HepG2 (cell line): ENCODE measurements around the gene TIMM13. TPM values are rescaled to one million over a fixed set of nuclear protein-coding genes. Genes with fewer than 3 reads are reported as not detected.

Experiments used
- ATAC-seq: fragments of 200-7000 bp; cut with Tn5 transposase; 3 replicates; pipeline ENCODE4 v1.9.1; 2020; ENCODE audit warnings: mild to moderate bottlenecking, moderate library complexity
- BruUV-seq: library from RNA; stranded (reverse); fragments of 400-500 nt; replicated peaks from 2 replicates; lab custom pipeline; 2021; lab: Mats Ljungman, UMichigan
- CTCF ChIA-PET: fragments of 300-600 bp; formaldehyde crosslinking; extraction: SDS; loops from one replicate; lab custom pipeline; 2021; ENCODE audit warnings: low total read pairs, inconsistent platforms, low intra/inter-chr PET ratio; lab: Yijun Ruan, JAX
- POLR2A ChIA-PET: fragments of 350-600 bp; sonication (Branson Sonifier 250); formaldehyde crosslinking; loops from one replicate; lab custom pipeline; 2020; ENCODE audit warnings: antibody characterized with exemption, inconsistent platforms; lab: Yijun Ruan, JAX
- DNase-seq: peaks from one replicate; pipeline ENCODE4 v3.0.0-alpha.2; 2015; ENCODE audit warnings: low spot score
- FAIRE-seq: peaks from 3 replicates; lab custom pipeline; 2011; peaks lifted over from hg19 to GRCh38; lab: Jason Lieb, UNC
- H2AFZ ChIP-seq: one replicate; pipeline ENCODE4 v1.6.1; 2011; ENCODE audit warnings: low read length, inconsistent platforms
- H3K27ac ChIP-seq: fragments of 300-600 bp; 3 replicates; pipeline ENCODE4 v1.8.0; 2011; ENCODE audit warnings: mixed run types, mild to moderate bottlenecking, mixed read lengths, low read length, inconsistent platforms; ENCODE audit not compliant: insufficient read depth; ENCODE audit errors: extremely low read length
- H3K27me3 ChIP-seq, 2 experiments: fragments of 200-600 bp in 1 of 2; 2 replicates in 1 of 2; 3 replicates in 1 of 2; pipeline versions ENCODE4 v1.6.0 to v1.8.0; 2011; ENCODE audit warnings: low read length in 2 of 2, mild to moderate bottlenecking in 2 of 2, moderate library complexity in 2 of 2, inconsistent platforms in 1 of 2; ENCODE audit not compliant: insufficient read depth in 2 of 2, control insufficient read depth in 1 of 2
- H3K36me3 ChIP-seq, 2 experiments: fragments of 200-600 bp in 1 of 2; replicated peaks in 1 of 2; 2 replicates in 1 of 2; 3 replicates in 1 of 2; pipeline versions ENCODE4 v1.5.1 to v1.8.0; 2011; ENCODE audit warnings: low read length in 2 of 2, inconsistent platforms in 1 of 2; ENCODE audit not compliant: insufficient read depth in 2 of 2, control insufficient read depth in 1 of 2
- H3K4me1 ChIP-seq: 2 replicates; pipeline ENCODE4 v1.5.1; 2012; ENCODE audit warnings: low read length, inconsistent platforms; ENCODE audit not compliant: insufficient read depth
- H3K4me2 ChIP-seq: 2 replicates; pipeline ENCODE4 v1.6.0; 2011; ENCODE audit warnings: low read depth, low read length, inconsistent platforms
- H3K4me3 ChIP-seq, 3 experiments: fragments of 200-600 bp in 1 of 3; sonication (generic), shearing (Covaris generic) in 1 of 3; replicated peaks in 1 of 3; 2 replicates each; pipeline ENCODE4 v1.5.1; 2011 to 2016; ENCODE audit warnings: low read length in 3 of 3, inconsistent platforms in 2 of 3, low read depth in 2 of 3, mild to moderate bottlenecking in 2 of 3, control low read depth in 1 of 3, mixed read lengths in 1 of 3; ENCODE audit not compliant: insufficient read depth in 1 of 3
- H3K79me2 ChIP-seq: one replicate; pipeline ENCODE4 v1.6.1; 2011; ENCODE audit warnings: low read length, inconsistent platforms; ENCODE audit not compliant: insufficient read depth
- H3K9ac ChIP-seq: 2 replicates; pipeline ENCODE4 v1.6.0; 2011; ENCODE audit warnings: mild to moderate bottlenecking, low read depth, low read length, inconsistent platforms; ENCODE audit not compliant: insufficient read depth
- H3K9me3 ChIP-seq: 2 replicates; pipeline ENCODE4 v1.5.1; 2012; ENCODE audit warnings: mild to moderate bottlenecking, low read length
- H4K20me1 ChIP-seq: 2 replicates; pipeline ENCODE4 v1.6.0; 2011; ENCODE audit warnings: inconsistent platforms, mild to moderate bottlenecking, low read length, moderate library complexity; ENCODE audit not compliant: insufficient read depth
- AGO2 ChIP-seq: fragments of 200-400 bp; formaldehyde crosslinking; optimal IDR thresholded peaks from 2 replicates; pipeline ENCODE3; 2017; ENCODE audit warnings: mild to moderate bottlenecking, low read depth, low read length, moderate library complexity
- MAFK ChIP-seq, 2 experiments: IDR thresholded peaks in 1 of 2; conservative IDR thresholded peaks in 1 of 2; 2 replicates each; pipeline ENCODE4 v1.6.1; 2011; ENCODE audit warnings: improper control_type of control experiment in 2 of 2, low read length in 2 of 2
- ZBTB33 ChIP-seq: sonication (generic); formaldehyde crosslinking; IDR thresholded peaks from 2 replicates; pipeline ENCODE4 v1.4.0; 2020; ENCODE audit warnings: missing genetic modification reagents
- ZNF12 ChIP-seq: sonication (generic); formaldehyde crosslinking; IDR thresholded peaks from 2 replicates; pipeline ENCODE4 v1.5.0; 2020; ENCODE audit warnings: missing genetic modification reagents
- ZNF234 ChIP-seq: sonication (generic); formaldehyde crosslinking; conservative IDR thresholded peaks from 2 replicates; pipeline ENCODE4 v1.5.1; 2020; ENCODE audit warnings: mild to moderate bottlenecking, missing genetic modification reagents
- ZNF251 ChIP-seq: sonication (generic); formaldehyde crosslinking; IDR thresholded peaks from 2 replicates; pipeline ENCODE4 v1.9.0; 2021; ENCODE audit warnings: mild to moderate bottlenecking, missing genetic modification reagents
- WGBS: methylation state at CpG from one replicate; pipeline ENCODE4 v1.1.6; 2017; ENCODE audit warnings: low lambda C conversion rate; 5-methylcytosine and 5-hydroxymethylcytosine counted together
- in situ Hi-C: cut with HindIII; loops from 2 replicates; pipeline ENCODE4 v1.10.0; 2017; ENCODE audit warnings: low pct_unique_long_range_greater_than_20kb; ENCODE audit not compliant: extremely low pct_ligation_motif_present
- intact Hi-C: fragments of 100-400 bp; cut with micrococcal nuclease; formaldehyde crosslinking; loops from one replicate; pipeline ENCODE4 v1.10.0; 2022; ENCODE audit not compliant: unreplicated experiment
- polyA plus RNA-seq, 8 experiments: library from polyadenylated mRNA; depleted of rRNA in 3 of 8; stranded (reverse) in 7 of 8; unstranded in 1 of 8; fragments of >200 nt; fragmentation: Illumina TruSeq in 4 of 8; extraction: Trizol in 4 of 8; gene quantifications; 2 replicates each; pipeline versions ENCODE4 v1.2.1 to v1.2.3, GENCODE V29; 2011 to 2016; ENCODE audit warnings: low read depth in 4 of 8, missing spikeins in 1 of 8, mixed read lengths in 1 of 8; ENCODE audit not compliant: insufficient read depth in 1 of 8
- total RNA-seq, 5 experiments: library from RNA; depleted of rRNA; stranded (reverse); fragments of >200 nt; fragmentation: Illumina TruSeq; extraction: Trizol; gene quantifications; 2 replicates each; pipeline ENCODE4 v1.2.3, GENCODE V29; 2016; ENCODE audit warnings: low read depth in 1 of 5
- TF ChIP-seq, protein P1 (sequence below): sonication (generic); formaldehyde crosslinking; conservative IDR thresholded peaks from 2 replicates; pipeline ENCODE4 v1.8.1; 2023; ENCODE audit warnings: missing genetic modification reagents

Gene TIMM13
- total and polyA plus RNA-seq, 2 of the 13 experiments (the other 11 are each of a cell fraction or from before 2014, with no cell fraction given), result 48.4 to 108 TPM

GRCh38 chr19:2446381-2446780, 19.0 kb upstream of the TIMM13 start:
- Histone ChIP-seq H2AFZ (no peak overlapping the region), H3K79me2 (peaks cover 41% of the 10 kb centered on the region), H3K9me3 (no peaks in the 10 kb centered on the region), H3K4me1 (no peaks in the 10 kb centered on the region), H3K4me3 (no peak overlapping the region), H4K20me1 (0 out of 2 replicates have a peak, but pooled peaks cover 3% of the 10 kb centered on the region), H3K9ac (no peak overlapping the region), H3K36me3 (peaks cover 18 to 47% of the 10 kb centered on the region in 2 experiments; a peak in 4 of 5 replicates), H3K4me2 (no peak overlapping the region), H3K27me3 (no peaks in the 10 kb centered on the region), H3K27ac (no peak overlapping the region)
- POLR2A ChIA-PET, result interaction anchor here (2.0 kb wide), 1 partner anchor 19 kb away, joined by 4 read pairs; the partner anchor contains the start of gene TIMM13
- TF ChIP-seq MAFK (conservative IDR thresholded peaks at IDR 0.05 in 1 of 2, IDR thresholded peaks at IDR 0.05 in 1 of 2; ENCODE audit: low read length in 2 of 2), result no peak
- TF ChIP-seq ZBTB33, result 0 out of 2 replicates have a peak, but pooled peaks have one; percentile 25
- CTCF ChIA-PET, result no interaction called here
- in situ Hi-C loops, result no loop called here
- no TSS peak for BruUV-seq
- WGBS, result 98% methylated on average over 19 of the region's 19 CpGs
- no peak for ATAC-seq
- intact Hi-C loops, result no loop called here
- no peak for DNase-seq
- FAIRE-seq, result no peak

DNA sequence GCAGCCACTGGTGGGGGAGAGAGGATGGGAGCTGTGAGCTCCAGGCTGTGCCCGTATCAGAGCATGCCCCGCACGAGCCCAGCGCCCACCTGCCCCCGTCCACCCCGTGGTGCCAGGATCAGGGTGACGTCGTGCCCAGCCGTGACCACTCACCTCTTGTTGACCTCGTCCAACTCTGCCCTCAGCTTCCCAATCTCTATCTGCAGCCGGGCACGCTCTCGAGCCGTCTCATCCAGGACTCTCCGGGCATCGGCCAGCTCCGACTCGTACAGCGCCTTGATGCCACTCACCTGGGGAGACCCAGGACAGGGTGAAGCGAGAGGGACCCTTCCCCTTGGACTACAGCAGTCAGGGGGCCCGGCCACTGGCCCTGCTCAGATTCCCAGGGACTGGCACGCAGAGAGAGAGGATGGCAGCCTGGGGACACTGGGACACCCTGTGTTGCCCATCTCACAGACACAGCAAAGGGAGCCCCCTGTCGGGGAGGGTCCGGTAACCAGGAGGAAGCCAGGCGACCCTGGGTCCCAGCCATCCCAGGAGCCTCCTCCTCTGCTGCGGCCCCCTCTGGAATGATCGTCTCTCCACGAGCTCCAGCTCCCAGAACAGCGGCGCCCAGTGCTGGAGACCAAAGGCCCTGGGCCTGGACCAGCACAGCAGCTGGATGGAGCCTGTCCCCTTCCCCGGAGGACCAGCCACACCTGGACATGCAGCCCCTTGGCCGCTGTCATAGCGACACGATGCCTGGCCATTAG, 17.0 kb upstream of the TIMM13 start:
- no peak overlapping the region for H3K9ac ChIP-seq
- 100% methylated on average over 21 of the region's 34 CpGs for WGBS

More for the DNA sequence above, 17.0 kb upstream of the TIMM13 start:
- DNase-seq (no peak), ATAC-seq (no peak), FAIRE-seq (no peak)
- Histone ChIP-seq H3K36me3 (peaks cover 20 to 48% of the 10 kb centered on the region in 2 experiments; a peak in 4 of 5 replicates), H3K27me3 (no peaks in the 10 kb centered on the region), H3K4me3 (no peak overlapping the region), H3K27ac (no peak overlapping the region), H3K79me2 (peaks cover 33% of the 10 kb centered on the region), H3K9me3 (no peaks in the 10 kb centered on the region), H4K20me1 (0 out of 2 replicates have a peak, but pooled peaks cover 3% of the 10 kb centered on the region), H3K4me2 (no peak overlapping the region), H2AFZ (no peak overlapping the region), H3K4me1 (no peaks in the 10 kb centered on the region)
- in situ Hi-C loops (no loop called here), intact Hi-C loops (no loop called here)
- TF ChIP-seq, protein P1, sequence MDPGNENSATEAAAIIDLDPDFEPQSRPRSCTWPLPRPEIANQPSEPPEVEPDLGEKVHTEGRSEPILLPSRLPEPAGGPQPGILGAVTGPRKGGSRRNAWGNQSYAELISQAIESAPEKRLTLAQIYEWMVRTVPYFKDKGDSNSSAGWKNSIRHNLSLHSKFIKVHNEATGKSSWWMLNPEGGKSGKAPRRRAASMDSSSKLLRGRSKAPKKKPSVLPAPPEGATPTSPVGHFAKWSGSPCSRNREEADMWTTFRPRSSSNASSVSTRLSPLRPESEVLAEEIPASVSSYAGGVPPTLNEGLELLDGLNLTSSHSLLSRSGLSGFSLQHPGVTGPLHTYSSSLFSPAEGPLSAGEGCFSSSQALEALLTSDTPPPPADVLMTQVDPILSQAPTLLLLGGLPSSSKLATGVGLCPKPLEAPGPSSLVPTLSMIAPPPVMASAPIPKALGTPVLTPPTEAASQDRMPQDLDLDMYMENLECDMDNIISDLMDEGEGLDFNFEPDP (CRISPR knock-in tag), result no peak
- peak; percentile 37 for TF ChIP-seq AGO2
- TF ChIP-seq ZNF251 (CRISPR knock-in tag), result no peak
- no peak for TF ChIP-seq ZNF12 (CRISPR knock-in tag)
- no peak for TF ChIP-seq ZNF234 (CRISPR knock-in tag)
- BruUV-seq, result no TSS peak
- ChIA-PET POLR2A (no interaction called here), CTCF (no interaction called here)
